MCF 10A (cell line): ENCODE measurements around the gene NFIA. TPM values are rescaled to one million over a fixed set of nuclear protein-coding genes. Genes with fewer than 3 reads are reported as not detected.

Experiments used
- BruUV-seq: library from RNA; stranded (reverse); fragments of 400-500 nt; replicated peaks from 2 replicates; lab custom pipeline; 2021; lab: Mats Ljungman, UMichigan
- CTCF ChIA-PET: fragments of 300-600 bp; sonication (Branson Sonifier 250); formaldehyde crosslinking; extraction: SDS; loops from one replicate; lab custom pipeline; 2021; ENCODE audit warnings: antibody characterized with exemption, inconsistent platforms; lab: Yijun Ruan, JAX
- POLR2A ChIA-PET: fragments of 300-600, 350-650 bp; sonication (Branson Sonifier 250); formaldehyde crosslinking; extraction: SDS; loops from one replicate; lab custom pipeline; 2020; ENCODE audit warnings: antibody characterized with exemption, inconsistent platforms; lab: Yijun Ruan, JAX
- DNase-seq: peaks from one replicate; pipeline ENCODE4 v3.0.0-alpha.2; 2018; ENCODE audit not compliant: unreplicated experiment
- H3K27ac Mint-ChIP-seq: one replicate; pipeline ENCODE4 v1.8.0; 2022; ENCODE audit warnings: mild to moderate bottlenecking, low read depth, mixed read lengths; ENCODE audit not compliant: unreplicated experiment
- H3K27me3 Mint-ChIP-seq: one replicate; pipeline ENCODE4 v1.8.0; 2022; ENCODE audit warnings: mixed read lengths; ENCODE audit not compliant: insufficient read depth, unreplicated experiment
- H3K36me3 Mint-ChIP-seq: one replicate; pipeline ENCODE4 v1.8.0; 2022; ENCODE audit warnings: mild to moderate bottlenecking, moderate library complexity, mixed read lengths; ENCODE audit not compliant: insufficient read depth, unreplicated experiment
- H3K4me1 Mint-ChIP-seq: one replicate; pipeline ENCODE4 v1.8.0; 2022; ENCODE audit warnings: mixed read lengths; ENCODE audit not compliant: insufficient read depth, unreplicated experiment
- H3K4me3 Mint-ChIP-seq: one replicate; pipeline ENCODE4 v1.8.0; 2022; ENCODE audit warnings: mild to moderate bottlenecking, moderate library complexity, mixed read lengths; ENCODE audit not compliant: unreplicated experiment
- H3K9me3 Mint-ChIP-seq: one replicate; pipeline ENCODE4 v1.8.0; 2022; ENCODE audit warnings: mixed read lengths; ENCODE audit not compliant: unreplicated experiment
- intact Hi-C: fragments of 100-400 bp; cut with micrococcal nuclease; formaldehyde crosslinking; loops from 2 replicates; pipeline ENCODE4 v1.14.1; 2022
- total RNA-seq: library from RNA; stranded (reverse); gene quantifications from 2 replicates; pipeline ENCODE4 v1.2.3, GENCODE V29; 2022
- TF ChIP-seq, protein P1 (sequence below): fragments of 200-600 bp; IDR thresholded peaks from one replicate; pipeline ENCODE4 v1.8.0; 2022; ENCODE audit warnings: antibody characterized with exemption, mild to moderate bottlenecking; ENCODE audit not compliant: unreplicated experiment

Gene NFIA
- total RNA-seq, 1 experiment from 2014 or later: 54.8 TPM

DNA sequence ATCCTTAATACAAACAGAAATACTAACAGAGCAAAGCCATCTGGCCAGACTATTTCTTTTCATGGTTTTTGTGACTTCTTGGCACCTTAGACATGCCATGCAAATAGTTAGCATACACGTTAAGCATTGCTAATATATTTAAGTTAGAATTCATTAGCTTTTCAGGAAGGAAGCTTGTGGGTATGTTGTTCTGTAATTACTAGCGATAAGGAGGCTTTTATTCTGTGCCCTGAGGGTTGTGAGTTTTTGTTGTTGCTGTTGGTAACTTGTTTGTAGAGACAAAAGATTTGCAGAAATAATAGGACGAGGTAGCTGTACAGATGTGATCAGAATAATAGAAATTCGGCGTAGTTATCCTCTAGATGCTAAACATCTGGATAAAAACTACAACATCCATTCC lies 337.3 kb downstream of the NFIA start:
- no peak for DNase-seq
- Mint-ChIP-seq H3K4me3 (no peak overlapping the region), H3K9me3 (no peaks in the 10 kb centered on the region), H3K36me3 (peaks cover 19% of the 10 kb centered on the region), H3K4me1 (no peaks in the 10 kb centered on the region), H3K27ac (no peak overlapping the region), H3K27me3 (no peaks in the 10 kb centered on the region)
- TF ChIP-seq, protein P1, sequence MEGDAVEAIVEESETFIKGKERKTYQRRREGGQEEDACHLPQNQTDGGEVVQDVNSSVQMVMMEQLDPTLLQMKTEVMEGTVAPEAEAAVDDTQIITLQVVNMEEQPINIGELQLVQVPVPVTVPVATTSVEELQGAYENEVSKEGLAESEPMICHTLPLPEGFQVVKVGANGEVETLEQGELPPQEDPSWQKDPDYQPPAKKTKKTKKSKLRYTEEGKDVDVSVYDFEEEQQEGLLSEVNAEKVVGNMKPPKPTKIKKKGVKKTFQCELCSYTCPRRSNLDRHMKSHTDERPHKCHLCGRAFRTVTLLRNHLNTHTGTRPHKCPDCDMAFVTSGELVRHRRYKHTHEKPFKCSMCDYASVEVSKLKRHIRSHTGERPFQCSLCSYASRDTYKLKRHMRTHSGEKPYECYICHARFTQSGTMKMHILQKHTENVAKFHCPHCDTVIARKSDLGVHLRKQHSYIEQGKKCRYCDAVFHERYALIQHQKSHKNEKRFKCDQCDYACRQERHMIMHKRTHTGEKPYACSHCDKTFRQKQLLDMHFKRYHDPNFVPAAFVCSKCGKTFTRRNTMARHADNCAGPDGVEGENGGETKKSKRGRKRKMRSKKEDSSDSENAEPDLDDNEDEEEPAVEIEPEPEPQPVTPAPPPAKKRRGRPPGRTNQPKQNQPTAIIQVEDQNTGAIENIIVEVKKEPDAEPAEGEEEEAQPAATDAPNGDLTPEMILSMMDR: no peak
- intact Hi-C loops: no loop called here
- BruUV-seq: no TSS peak
- POLR2A ChIA-PET: interaction anchor here (0.5 kb wide), 1 partner anchor 169 kb away, joined by 5 read pairs; no protein-coding TSS in a partner anchor
- CTCF ChIA-PET: no interaction called here

DNA sequence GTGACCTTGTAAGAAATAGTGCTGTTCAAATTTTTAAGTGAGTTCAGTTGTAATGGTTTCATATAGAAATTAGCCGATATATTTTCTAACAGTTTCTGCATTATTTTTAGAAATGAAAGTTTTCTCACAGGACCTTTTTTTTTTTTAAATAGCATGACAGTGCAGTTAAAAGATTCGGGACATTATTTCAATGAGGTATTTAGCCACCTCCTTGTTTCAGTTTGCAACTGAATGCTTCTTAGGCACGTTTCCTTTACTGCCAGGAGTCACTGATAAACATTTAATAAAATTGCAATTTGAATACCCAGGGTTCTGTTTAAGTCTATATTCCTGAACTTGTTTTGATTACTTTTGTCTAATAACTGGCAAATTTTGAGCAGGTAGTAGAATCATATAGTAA lies 337.9 kb downstream of the NFIA start:
- BruUV-seq: no TSS peak
- no peaks in the 10 kb centered on the region for H3K27me3 Mint-ChIP-seq
- H3K27ac Mint-ChIP-seq: no peak overlapping the region
- H3K4me1 Mint-ChIP-seq: no peaks in the 10 kb centered on the region
- DNase-seq: no peak
- H3K4me3 Mint-ChIP-seq: no peak overlapping the region
- intact Hi-C loops: no loop called here
- no peaks in the 10 kb centered on the region for H3K9me3 Mint-ChIP-seq
- POLR2A ChIA-PET: no interaction called here
- H3K36me3 Mint-ChIP-seq: peaks cover 18% of the 10 kb centered on the region
- CTCF ChIA-PET: interaction anchor here (0.6 kb wide), 1 partner anchor 663 kb away, joined by 3 read pairs; no protein-coding TSS in a partner anchor
- TF ChIP-seq, protein P1: no peak

DNA sequence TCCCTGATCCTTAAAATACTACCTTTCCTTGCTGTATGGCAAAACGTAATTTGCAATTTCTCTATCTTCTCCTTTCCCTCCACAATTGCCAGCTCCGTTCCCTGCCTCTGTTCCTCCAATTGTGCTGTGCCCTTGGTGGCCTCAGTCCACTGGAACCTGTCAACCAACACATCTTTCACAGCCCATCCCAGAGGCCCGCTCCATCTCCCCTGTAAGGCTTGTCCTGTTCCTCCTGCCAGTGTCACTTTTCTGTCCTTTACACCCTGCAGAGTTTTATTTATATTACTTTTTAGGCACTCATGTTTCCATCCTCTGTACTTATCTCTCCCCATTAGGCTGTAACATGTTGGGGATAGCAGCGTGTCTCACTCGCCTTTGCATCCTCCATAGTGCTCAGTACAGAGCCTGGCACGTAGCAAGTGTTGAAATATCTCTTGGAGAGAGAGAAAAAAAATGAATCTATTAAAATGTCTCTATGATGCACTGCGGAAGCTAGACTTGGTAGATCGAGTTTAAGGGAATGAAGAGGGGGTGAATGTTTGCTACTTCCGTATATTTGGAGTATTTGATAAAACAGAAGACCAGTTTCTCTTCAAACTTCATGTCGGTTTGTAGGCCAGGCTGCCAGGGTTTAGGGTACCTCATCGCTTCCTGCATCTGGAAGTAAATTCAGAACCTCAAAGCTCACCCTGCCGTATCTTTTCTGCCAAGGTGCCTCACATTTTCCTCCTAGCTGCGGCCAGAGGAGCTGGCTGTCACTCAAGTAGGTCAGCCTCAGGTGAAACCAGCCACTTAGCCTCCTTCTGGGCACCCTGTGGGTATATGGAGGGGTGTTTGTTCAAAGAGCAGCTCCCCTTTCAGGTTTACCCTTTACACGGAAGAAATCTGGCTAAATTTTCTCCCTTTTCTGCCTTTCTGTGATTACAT lies 338.8 kb downstream of the NFIA start:
- Mint-ChIP-seq H3K4me1 (no peaks in the 10 kb centered on the region), H3K27ac (no peak overlapping the region), H3K36me3 (peaks cover 18% of the 10 kb centered on the region), H3K4me3 (no peak overlapping the region), H3K9me3 (no peaks in the 10 kb centered on the region), H3K27me3 (no peaks in the 10 kb centered on the region)
- no TSS peak for BruUV-seq
- ChIA-PET CTCF (no interaction called here), POLR2A (no interaction called here)
- intact Hi-C loops: no loop called here
- TF ChIP-seq, protein P1: no peak
- no peak for DNase-seq

GRCh38 chr1:61423643-61424042 lies 341.3 kb downstream of the NFIA start:
- Mint-ChIP-seq H3K9me3 (no peaks in the 10 kb centered on the region), H3K27ac (no peak overlapping the region), H3K36me3 (peaks cover 25% of the 10 kb centered on the region), H3K27me3 (no peaks in the 10 kb centered on the region), H3K4me1 (no peaks in the 10 kb centered on the region), H3K4me3 (no peak overlapping the region)
- TF ChIP-seq, protein P1: no peak
- ChIA-PET POLR2A (interaction anchor here (0.6 to 1.0 kb wide), 4 partner anchors 10 to 374 kb away, joined by 3 read pairs; no protein-coding TSS in a partner anchor), CTCF (no interaction called here)
- BruUV-seq: no TSS peak
- intact Hi-C loops: no loop called here
- no peak for DNase-seq
